ENCODE results near the gene SLC25A19. TPM values are rescaled to one million over a fixed set of nuclear protein-coding genes. Genes with fewer than 3 reads are reported as not detected.

Gene SLC25A19
- total RNA-seq, 6 experiments from 2014 or later: 5.7 to 14.6 (median 7.1) TPM

GRCh38 chr17:75231071-75231470 lies 58.2 kb downstream of the SLC25A19 start:
- H3K9me3 Mint-ChIP-seq: no peaks in the 10 kb centered on the region
- TF ChIP-seq CTCF (IDR thresholded peaks at IDR 0.05): no peak
- no peaks in the 10 kb centered on the region for H3K4me1 Mint-ChIP-seq (ENCODE audit: low read depth)
- H3K36me3 Mint-ChIP-seq (ENCODE audit: low read depth): peaks cover 22% of the 10 kb centered on the region
- H3K27ac Mint-ChIP-seq: no peak overlapping the region
- H3K4me3 Mint-ChIP-seq: no peak overlapping the region
- H3K27me3 Mint-ChIP-seq (ENCODE audit: insufficient read depth): peaks cover 2% of the 10 kb centered on the region
- no peak for DNase-seq

- no peak for DNase-seq
- Mint-ChIP-seq H3K27me3 (ENCODE audit: insufficient read depth) (no peaks in the 10 kb centered on the region), H3K4me3 (no peak overlapping the region), H3K36me3 (ENCODE audit: low read depth) (peaks cover 13% of the 10 kb centered on the region; the same call in 1 of the 2 replicates), H3K27ac (no peak overlapping the region), H3K4me1 (ENCODE audit: low read depth) (no peaks in the 10 kb centered on the region), H3K9me3 (no peaks in the 10 kb centered on the region)
- TF ChIP-seq CTCF (IDR thresholded peaks at IDR 0.05): no peak
Observed at GRCh38 chr17:75228847-75229246, 60.4 kb downstream of the SLC25A19 start.

- no peak for TF ChIP-seq CTCF (IDR thresholded peaks at IDR 0.05)
- no peak for DNase-seq
- Mint-ChIP-seq H3K36me3 (ENCODE audit: low read depth) (peaks cover 13% of the 10 kb centered on the region; the same call in 1 of the 2 replicates), H3K9me3 (no peaks in the 10 kb centered on the region), H3K27me3 (ENCODE audit: insufficient read depth) (no peaks in the 10 kb centered on the region), H3K27ac (no peak overlapping the region), H3K4me3 (no peak overlapping the region), H3K4me1 (ENCODE audit: low read depth) (no peaks in the 10 kb centered on the region)
Observed at GRCh38 chr17:75228305-75228704, 60.9 kb downstream of the SLC25A19 start.

- no peak for TF ChIP-seq CTCF (IDR thresholded peaks at IDR 0.05)
- Mint-ChIP-seq H3K36me3 (ENCODE audit: low read depth) (peaks cover 9% of the 10 kb centered on the region; the same call in 1 of the 2 replicates), H3K4me3 (no peak overlapping the region), H3K4me1 (ENCODE audit: low read depth) (no peaks in the 10 kb centered on the region), H3K9me3 (no peaks in the 10 kb centered on the region), H3K27me3 (ENCODE audit: insufficient read depth) (no peaks in the 10 kb centered on the region), H3K27ac (no peak overlapping the region)
- no peak for DNase-seq
Observed at GRCh38 chr17:75227729-75228128, 61.5 kb downstream of the SLC25A19 start.

- no peak overlapping the region; the same call in 1 of the 2 replicates for H3K27ac Mint-ChIP-seq
- H3K4me1 Mint-ChIP-seq (ENCODE audit: low read depth): no peaks in the 10 kb centered on the region
- H3K9me3 Mint-ChIP-seq: no peaks in the 10 kb centered on the region
- no peaks in the 10 kb centered on the region; the same call in 1 of the 2 replicates for H3K27me3 Mint-ChIP-seq (ENCODE audit: insufficient read depth)
- peaks cover 8% of the 10 kb centered on the region; the same call in 1 of the 2 replicates for H3K36me3 Mint-ChIP-seq (ENCODE audit: low read depth)
- no peak for TF ChIP-seq CTCF (IDR thresholded peaks at IDR 0.05)
- H3K4me3 Mint-ChIP-seq: no peak overlapping the region
- DNase-seq: no peak
Observed at GRCh38 chr17:75225016-75225415, 64.2 kb downstream of the SLC25A19 start.

Other genes starting within 250 kb of the SLC25A19 start
- gene ATP5PD, start 242.5 kb downstream of the SLC25A19 start, total RNA-seq (2021; fragmentation: NEBNext Ultra II Directional; extraction: Animal tissue kit (Norgen Biotek cat#: 25700)): 100 to 1,000 TPM; 362 to 410 (median 386) TPM
- gene KCTD2, start 242.2 kb downstream of the SLC25A19 start, total RNA-seq (2021; fragmentation: NEBNext Ultra II Directional; extraction: Animal tissue kit (Norgen Biotek cat#: 25700)): 10 to 100 TPM; 20.3 to 24.0 (median 21.3) TPM
- 10 to 100 TPM; 13.9 to 25.0 (median 21.1) TPM for gene SLC16A5, start 201.5 kb downstream of the SLC25A19 start, total RNA-seq (2021; fragmentation: NEBNext Ultra II Directional; extraction: Animal tissue kit (Norgen Biotek cat#: 25700))
- gene ARMC7, start 179.5 kb downstream of the SLC25A19 start, total RNA-seq (2021; fragmentation: NEBNext Ultra II Directional; extraction: Animal tissue kit (Norgen Biotek cat#: 25700)): 10 to 100 TPM in 2 of 6 experiments, 1 to 10 TPM in 4; 9.1 to 11.7 (median 9.6) TPM
- 10 to 100 TPM; 30.4 to 41.7 (median 36.3) TPM for gene NT5C, start 157.7 kb downstream of the SLC25A19 start, total RNA-seq (2021; fragmentation: NEBNext Ultra II Directional; extraction: Animal tissue kit (Norgen Biotek cat#: 25700))
- 100 to 1,000 TPM; 236 to 276 (median 265) TPM for gene JPT1, start 134.9 kb downstream of the SLC25A19 start, total RNA-seq (2021; fragmentation: NEBNext Ultra II Directional; extraction: Animal tissue kit (Norgen Biotek cat#: 25700))
- gene SUMO2, start 106.5 kb downstream of the SLC25A19 start, total RNA-seq (2021; fragmentation: NEBNext Ultra II Directional; extraction: Animal tissue kit (Norgen Biotek cat#: 25700)): 100 to 1,000 TPM; 398 to 555 (median 512) TPM
- gene NUP85, start 83.8 kb downstream of the SLC25A19 start, total RNA-seq (2021; fragmentation: NEBNext Ultra II Directional; extraction: Animal tissue kit (Norgen Biotek cat#: 25700)): 10 to 100 TPM; 38.0 to 47.8 (median 43.1) TPM
- 10 to 100 TPM; 23.2 to 26.5 (median 24.2) TPM for gene GGA3, start 27.8 kb downstream of the SLC25A19 start, total RNA-seq (2021; fragmentation: NEBNext Ultra II Directional; extraction: Animal tissue kit (Norgen Biotek cat#: 25700))
- gene MRPS7, start 27.6 kb downstream of the SLC25A19 start, total RNA-seq (2021; fragmentation: NEBNext Ultra II Directional; extraction: Animal tissue kit (Norgen Biotek cat#: 25700)): 10 to 100 TPM; 58.2 to 64.7 (median 60.2) TPM
- gene MIF4GD, start 18.2 kb downstream of the SLC25A19 start, total RNA-seq (2021; fragmentation: NEBNext Ultra II Directional; extraction: Animal tissue kit (Norgen Biotek cat#: 25700)): 10 to 100 TPM in 3 of 6 experiments, 1 to 10 TPM in 3; 8.8 to 10.8 (median 10.0) TPM
- 100 to 1,000 TPM; 104 to 138 (median 116) TPM for gene GRB2, start 116.2 kb upstream of the SLC25A19 start, total RNA-seq (2021; fragmentation: NEBNext Ultra II Directional; extraction: Animal tissue kit (Norgen Biotek cat#: 25700))
- 10 to 100 TPM; 31.7 to 43.9 (median 41.2) TPM for gene TMEM94, start 167.2 kb upstream of the SLC25A19 start, total RNA-seq (2021; fragmentation: NEBNext Ultra II Directional; extraction: Animal tissue kit (Norgen Biotek cat#: 25700))
- 10 to 100 TPM; 17.5 to 25.3 (median 21.5) TPM for gene CASKIN2, start 226.1 kb upstream of the SLC25A19 start, total RNA-seq (2021; fragmentation: NEBNext Ultra II Directional; extraction: Animal tissue kit (Norgen Biotek cat#: 25700))
- 10 to 100 TPM in 2 of 6 experiments, 1 to 10 TPM in 4; 8.7 to 11.1 (median 9.4) TPM for gene TSEN54, start 227.1 kb upstream of the SLC25A19 start, total RNA-seq (2021; fragmentation: NEBNext Ultra II Directional; extraction: Animal tissue kit (Norgen Biotek cat#: 25700))
- gene LLGL2, start 236.3 kb upstream of the SLC25A19 start, total RNA-seq (2021; fragmentation: NEBNext Ultra II Directional; extraction: Animal tissue kit (Norgen Biotek cat#: 25700)): under 1 TPM; 0.14 to 0.55 (median 0.46) TPM